HepG2 (cell line): Measurements from ENCODE around the gene YIF1A. TPM values are rescaled to one million over a fixed set of nuclear protein-coding genes. Genes with fewer than 3 reads are reported as not detected.

Experiments
- ATAD3A ChIP-seq: sonication (generic); formaldehyde crosslinking; IDR thresholded peaks from 2 replicates; pipeline ENCODE4 v1.4.0; 2020; ENCODE audit warnings: missing genetic modification reagents
- CAMTA2 ChIP-seq: sonication (generic); formaldehyde crosslinking; IDR thresholded peaks from 2 replicates; pipeline ENCODE4 v1.4.0; 2020; ENCODE audit warnings: mild to moderate bottlenecking, missing genetic modification reagents, borderline replicate concordance
- ELF3 ChIP-seq: IDR thresholded peaks from 2 replicates; pipeline ENCODE4 v1.6.1; 2016; ENCODE audit warnings: missing genetic modification reagents, missing compliant biosample characterization
- HNRNPK ChIP-seq: fragments of 200-400 bp; formaldehyde crosslinking; IDR thresholded peaks from 2 replicates; pipeline ENCODE4 v1.6.1; 2018; ENCODE audit warnings: low read length, low read depth, moderate library complexity, mild to moderate bottlenecking; ENCODE audit not compliant: poor library complexity, severe bottlenecking
- HOXA5 ChIP-seq: sonication (generic); formaldehyde crosslinking; IDR thresholded peaks from 2 replicates; pipeline ENCODE4 v1.4.0; 2020; ENCODE audit warnings: missing genetic modification reagents
- MBNL3 ChIP-seq: fragments of 250-450 bp; sonication (Bioruptor Pico); conservative IDR thresholded peaks from 2 replicates; pipeline ENCODE4 v1.8.0; 2022; ENCODE audit warnings: mild to moderate bottlenecking, inconsistent platforms
- MXI1 ChIP-seq: IDR thresholded peaks from 3 replicates; pipeline ENCODE4 v1.6.1; 2012; ENCODE audit warnings: low read depth, low read length, inconsistent platforms, borderline replicate concordance
- NFRKB ChIP-seq: fragments of 450-650 bp; IDR thresholded peaks from 2 replicates; pipeline ENCODE4 v1.6.1; 2017
- PAF1 ChIP-seq: IDR thresholded peaks from 2 replicates; pipeline ENCODE4 v1.6.1; 2016; ENCODE audit warnings: missing genetic modification reagents, missing compliant biosample characterization
- SNRNP70 ChIP-seq: fragments of 200-400 bp; formaldehyde crosslinking; IDR thresholded peaks from 2 replicates; pipeline ENCODE4 v1.6.1; 2017; ENCODE audit warnings: mild to moderate bottlenecking, low read depth, low read length, moderate library complexity
- SOX13 ChIP-seq, 3 experiments: fragments of 450-650 bp in 1 of 3; sonication (generic) in 1 of 3; formaldehyde crosslinking in 1 of 3; IDR thresholded peaks in 2 of 3; conservative IDR thresholded peaks in 1 of 3; 2 replicates each; pipeline versions ENCODE4 v1.5.0 to v1.6.1; 2016 to 2020; ENCODE audit warnings: antibody characterized with exemption in 1 of 3, mild to moderate bottlenecking in 1 of 3, missing compliant biosample characterization in 1 of 3, missing genetic modification reagents in 1 of 3, moderate library complexity in 1 of 3
- SP2 ChIP-seq: sonication (generic); formaldehyde crosslinking; IDR thresholded peaks from 2 replicates; pipeline ENCODE4 v1.5.1; 2020; ENCODE audit warnings: mild to moderate bottlenecking, missing genetic modification reagents
- ZKSCAN5 ChIP-seq: sonication (generic); formaldehyde crosslinking; IDR thresholded peaks from 2 replicates; pipeline ENCODE4 v1.5.1; 2020; ENCODE audit warnings: mild to moderate bottlenecking, missing genetic modification reagents
- ZNF180 ChIP-seq: sonication (generic); formaldehyde crosslinking; IDR thresholded peaks from 2 replicates; pipeline ENCODE4 v1.4.0; 2020; ENCODE audit warnings: low read depth, missing genetic modification reagents, borderline replicate concordance
- ZNF383 ChIP-seq: sonication (generic); formaldehyde crosslinking; IDR thresholded peaks from 2 replicates; pipeline ENCODE4 v1.4.0; 2020; ENCODE audit warnings: missing genetic modification reagents, mild to moderate bottlenecking, borderline replicate concordance
- ZNF430 ChIP-seq: sonication (generic); formaldehyde crosslinking; IDR thresholded peaks from 2 replicates; pipeline ENCODE4 v1.9.0; 2021; ENCODE audit warnings: mild to moderate bottlenecking, missing genetic modification reagents
- ZNF749 ChIP-seq: sonication (generic); formaldehyde crosslinking; IDR thresholded peaks from 2 replicates; pipeline ENCODE4 v1.8.0; 2022; ENCODE audit warnings: mild to moderate bottlenecking, missing genetic modification reagents, moderate library complexity, borderline replicate concordance
- ZNF773 ChIP-seq: sonication (generic); formaldehyde crosslinking; IDR thresholded peaks from 2 replicates; pipeline ENCODE4 v1.4.0; 2020; ENCODE audit warnings: missing genetic modification reagents, borderline replicate concordance
- ZSCAN22 ChIP-seq: sonication (generic); formaldehyde crosslinking; IDR thresholded peaks from 2 replicates; pipeline ENCODE4 v1.4.0; 2020; ENCODE audit warnings: mild to moderate bottlenecking, missing genetic modification reagents
- polyA plus RNA-seq, 8 experiments: library from polyadenylated mRNA; depleted of rRNA in 3 of 8; stranded (reverse) in 7 of 8; unstranded in 1 of 8; fragments of >200 nt; fragmentation: Illumina TruSeq in 4 of 8; extraction: Trizol in 4 of 8; gene quantifications; 2 replicates each; pipeline versions ENCODE4 v1.2.1 to v1.2.3, GENCODE V29; 2011 to 2016; ENCODE audit warnings: low read depth in 4 of 8, missing spikeins in 1 of 8, mixed read lengths in 1 of 8; ENCODE audit not compliant: insufficient read depth in 1 of 8
- total RNA-seq, 5 experiments: library from RNA; depleted of rRNA; stranded (reverse); fragments of >200 nt; fragmentation: Illumina TruSeq; extraction: Trizol; gene quantifications; 2 replicates each; pipeline ENCODE4 v1.2.3, GENCODE V29; 2016; ENCODE audit warnings: low read depth in 1 of 5
- TF ChIP-seq, protein P1 (sequence below): sonication (generic); formaldehyde crosslinking; IDR thresholded peaks from 2 replicates; pipeline ENCODE4 v1.4.0; 2020; ENCODE audit warnings: missing genetic modification reagents, borderline replicate concordance
- TF ChIP-seq, protein P2 (sequence below): sonication (generic); formaldehyde crosslinking; IDR thresholded peaks from 2 replicates; pipeline ENCODE4 v1.4.0; 2020; ENCODE audit warnings: mild to moderate bottlenecking, missing genetic modification reagents
- TF ChIP-seq, protein P3 (sequence below): sonication (generic); formaldehyde crosslinking; IDR thresholded peaks from 2 replicates; pipeline ENCODE4 v1.4.0; 2020; ENCODE audit warnings: mild to moderate bottlenecking, missing genetic modification reagents

YIF1A gene
- total and polyA plus RNA-seq, 2 of the 13 experiments (the other 11 are each of a cell fraction or from before 2014, with no cell fraction given), result 133 to 145 TPM

DNA sequence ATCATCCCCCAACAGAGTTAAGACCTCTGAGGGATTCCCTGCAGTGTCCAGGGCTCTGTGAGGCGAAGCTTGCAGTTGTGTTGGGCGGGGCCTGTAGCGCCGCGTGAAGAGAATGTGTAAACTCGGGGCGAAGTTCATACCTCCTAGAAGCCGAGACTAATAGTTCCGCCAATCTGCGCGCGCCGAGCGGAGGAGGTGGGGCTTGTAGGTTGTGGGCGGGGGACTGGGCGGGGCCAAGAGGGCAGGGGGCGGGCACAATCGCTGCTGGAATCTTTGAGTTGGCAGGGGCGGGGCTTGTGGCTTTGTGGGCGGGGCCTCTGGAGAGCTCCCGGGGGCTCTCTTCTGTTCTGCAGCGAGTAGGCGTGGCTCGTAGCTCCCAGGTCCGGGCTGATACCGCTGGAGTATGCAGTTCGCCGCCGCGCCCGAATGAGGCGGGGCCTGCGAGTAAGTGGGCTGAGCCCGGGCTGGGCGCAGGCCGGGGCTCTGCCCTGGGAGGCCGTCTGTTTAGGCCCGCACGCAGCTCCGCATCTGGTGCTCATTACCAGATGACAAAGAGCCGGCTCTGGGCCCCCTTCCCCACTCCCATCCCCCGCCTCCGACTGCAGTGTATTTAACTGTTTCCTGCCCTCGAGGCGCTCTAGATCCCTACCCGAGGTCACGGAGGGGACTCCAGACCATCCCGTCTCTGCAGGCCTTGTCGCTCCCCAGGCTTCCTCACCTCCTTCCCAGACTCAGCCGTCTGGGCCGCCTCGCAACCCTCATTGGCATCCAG, 23.8 kb upstream of the YIF1A start (continued):
- TF ChIP-seq, protein P1, sequence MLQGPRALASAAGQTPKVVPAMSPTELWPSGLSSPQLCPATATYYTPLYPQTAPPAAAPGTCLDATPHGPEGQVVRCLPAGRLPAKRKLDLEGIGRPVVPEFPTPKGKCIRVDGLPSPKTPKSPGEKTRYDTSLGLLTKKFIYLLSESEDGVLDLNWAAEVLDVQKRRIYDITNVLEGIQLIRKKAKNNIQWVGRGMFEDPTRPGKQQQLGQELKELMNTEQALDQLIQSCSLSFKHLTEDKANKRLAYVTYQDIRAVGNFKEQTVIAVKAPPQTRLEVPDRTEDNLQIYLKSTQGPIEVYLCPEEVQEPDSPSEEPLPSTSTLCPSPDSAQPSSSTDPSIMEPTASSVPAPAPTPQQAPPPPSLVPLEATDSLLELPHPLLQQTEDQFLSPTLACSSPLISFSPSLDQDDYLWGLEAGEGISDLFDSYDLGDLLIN (CRISPR knock-in tag), result no peak
- TF ChIP-seq MBNL3 (CRISPR knock-in tag), result no peak
- TF ChIP-seq ELF3 (CRISPR knock-in tag), result 0 out of 2 replicates have a peak, but pooled peaks have one; percentile 13
- peak; percentile 58; the same call in 1 of the 2 replicates for TF ChIP-seq HOXA5 (CRISPR knock-in tag)
- peak; percentile 61; the same call in 1 of the 3 replicates for TF ChIP-seq MXI1
- no peak for TF ChIP-seq ZNF430 (CRISPR knock-in tag)
- TF ChIP-seq NFRKB, result no peak
- TF ChIP-seq ZKSCAN5 (CRISPR knock-in tag), result peak; percentile 69
- no peak for TF ChIP-seq SNRNP70
- TF ChIP-seq ATAD3A (CRISPR knock-in tag), result no peak
- TF ChIP-seq, protein P2, sequence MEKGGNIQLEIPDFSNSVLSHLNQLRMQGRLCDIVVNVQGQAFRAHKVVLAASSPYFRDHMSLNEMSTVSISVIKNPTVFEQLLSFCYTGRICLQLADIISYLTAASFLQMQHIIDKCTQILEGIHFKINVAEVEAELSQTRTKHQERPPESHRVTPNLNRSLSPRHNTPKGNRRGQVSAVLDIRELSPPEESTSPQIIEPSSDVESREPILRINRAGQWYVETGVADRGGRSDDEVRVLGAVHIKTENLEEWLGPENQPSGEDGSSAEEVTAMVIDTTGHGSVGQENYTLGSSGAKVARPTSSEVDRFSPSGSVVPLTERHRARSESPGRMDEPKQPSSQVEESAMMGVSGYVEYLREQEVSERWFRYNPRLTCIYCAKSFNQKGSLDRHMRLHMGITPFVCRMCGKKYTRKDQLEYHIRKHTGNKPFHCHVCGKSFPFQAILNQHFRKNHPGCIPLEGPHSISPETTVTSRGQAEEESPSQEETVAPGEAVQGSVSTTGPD, result 0 out of 2 replicates have a peak, but pooled peaks have one; percentile 41
- TF ChIP-seq ZSCAN22 (CRISPR knock-in tag), result no peak
- no peak for TF ChIP-seq PAF1 (CRISPR knock-in tag)
- TF ChIP-seq ZNF383 (CRISPR knock-in tag), result 0 out of 2 replicates have a peak, but pooled peaks have one; percentile 34
- no peak for TF ChIP-seq SOX13 (IDR thresholded peaks at IDR 0.05)
- TF ChIP-seq SOX13 (CRISPR knock-in tag; conservative IDR thresholded peaks at IDR 0.05 in 1 of 2, IDR thresholded peaks at IDR 0.05 in 1 of 2), result peak in 1 of 2 experiments; percentile 32; a peak in 1 of 4 replicates
- TF ChIP-seq CAMTA2 (CRISPR knock-in tag), result 0 out of 2 replicates have a peak, but pooled peaks have one; percentile 53
- TF ChIP-seq ZNF180 (CRISPR knock-in tag), result no peak
- no peak for TF ChIP-seq ZNF773
- TF ChIP-seq ZNF749 (CRISPR knock-in tag), result 0 out of 2 replicates have a peak, but pooled peaks have one; percentile 4
- TF ChIP-seq HNRNPK, result peak; percentile 43
- 0 out of 2 replicates have a peak, but pooled peaks have one; percentile 25 for TF ChIP-seq SP2 (CRISPR knock-in tag)
- TF ChIP-seq, protein P3, sequence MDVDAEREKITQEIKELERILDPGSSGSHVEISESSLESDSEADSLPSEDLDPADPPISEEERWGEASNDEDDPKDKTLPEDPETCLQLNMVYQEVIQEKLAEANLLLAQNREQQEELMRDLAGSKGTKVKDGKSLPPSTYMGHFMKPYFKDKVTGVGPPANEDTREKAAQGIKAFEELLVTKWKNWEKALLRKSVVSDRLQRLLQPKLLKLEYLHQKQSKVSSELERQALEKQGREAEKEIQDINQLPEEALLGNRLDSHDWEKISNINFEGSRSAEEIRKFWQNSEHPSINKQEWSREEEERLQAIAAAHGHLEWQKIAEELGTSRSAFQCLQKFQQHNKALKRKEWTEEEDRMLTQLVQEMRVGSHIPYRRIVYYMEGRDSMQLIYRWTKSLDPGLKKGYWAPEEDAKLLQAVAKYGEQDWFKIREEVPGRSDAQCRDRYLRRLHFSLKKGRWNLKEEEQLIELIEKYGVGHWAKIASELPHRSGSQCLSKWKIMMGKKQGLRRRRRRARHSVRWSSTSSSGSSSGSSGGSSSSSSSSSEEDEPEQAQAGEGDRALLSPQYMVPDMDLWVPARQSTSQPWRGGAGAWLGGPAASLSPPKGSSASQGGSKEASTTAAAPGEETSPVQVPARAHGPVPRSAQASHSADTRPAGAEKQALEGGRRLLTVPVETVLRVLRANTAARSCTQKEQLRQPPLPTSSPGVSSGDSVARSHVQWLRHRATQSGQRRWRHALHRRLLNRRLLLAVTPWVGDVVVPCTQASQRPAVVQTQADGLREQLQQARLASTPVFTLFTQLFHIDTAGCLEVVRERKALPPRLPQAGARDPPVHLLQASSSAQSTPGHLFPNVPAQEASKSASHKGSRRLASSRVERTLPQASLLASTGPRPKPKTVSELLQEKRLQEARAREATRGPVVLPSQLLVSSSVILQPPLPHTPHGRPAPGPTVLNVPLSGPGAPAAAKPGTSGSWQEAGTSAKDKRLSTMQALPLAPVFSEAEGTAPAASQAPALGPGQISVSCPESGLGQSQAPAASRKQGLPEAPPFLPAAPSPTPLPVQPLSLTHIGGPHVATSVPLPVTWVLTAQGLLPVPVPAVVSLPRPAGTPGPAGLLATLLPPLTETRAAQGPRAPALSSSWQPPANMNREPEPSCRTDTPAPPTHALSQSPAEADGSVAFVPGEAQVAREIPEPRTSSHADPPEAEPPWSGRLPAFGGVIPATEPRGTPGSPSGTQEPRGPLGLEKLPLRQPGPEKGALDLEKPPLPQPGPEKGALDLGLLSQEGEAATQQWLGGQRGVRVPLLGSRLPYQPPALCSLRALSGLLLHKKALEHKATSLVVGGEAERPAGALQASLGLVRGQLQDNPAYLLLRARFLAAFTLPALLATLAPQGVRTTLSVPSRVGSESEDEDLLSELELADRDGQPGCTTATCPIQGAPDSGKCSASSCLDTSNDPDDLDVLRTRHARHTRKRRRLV (CRISPR knock-in tag), result peak; percentile 44; the same call in 1 of the 2 replicates
